Superior temporal gyrus (tissue), 1 donor: Measurements from ENCODE around the gene CCNK.

Experiments used
- DNase-seq: peaks from one replicate; pipeline ENCODE4 v3.0.0-alpha.2; 2016; ENCODE audit errors: extremely low spot score

The CCNK gene

DNA sequence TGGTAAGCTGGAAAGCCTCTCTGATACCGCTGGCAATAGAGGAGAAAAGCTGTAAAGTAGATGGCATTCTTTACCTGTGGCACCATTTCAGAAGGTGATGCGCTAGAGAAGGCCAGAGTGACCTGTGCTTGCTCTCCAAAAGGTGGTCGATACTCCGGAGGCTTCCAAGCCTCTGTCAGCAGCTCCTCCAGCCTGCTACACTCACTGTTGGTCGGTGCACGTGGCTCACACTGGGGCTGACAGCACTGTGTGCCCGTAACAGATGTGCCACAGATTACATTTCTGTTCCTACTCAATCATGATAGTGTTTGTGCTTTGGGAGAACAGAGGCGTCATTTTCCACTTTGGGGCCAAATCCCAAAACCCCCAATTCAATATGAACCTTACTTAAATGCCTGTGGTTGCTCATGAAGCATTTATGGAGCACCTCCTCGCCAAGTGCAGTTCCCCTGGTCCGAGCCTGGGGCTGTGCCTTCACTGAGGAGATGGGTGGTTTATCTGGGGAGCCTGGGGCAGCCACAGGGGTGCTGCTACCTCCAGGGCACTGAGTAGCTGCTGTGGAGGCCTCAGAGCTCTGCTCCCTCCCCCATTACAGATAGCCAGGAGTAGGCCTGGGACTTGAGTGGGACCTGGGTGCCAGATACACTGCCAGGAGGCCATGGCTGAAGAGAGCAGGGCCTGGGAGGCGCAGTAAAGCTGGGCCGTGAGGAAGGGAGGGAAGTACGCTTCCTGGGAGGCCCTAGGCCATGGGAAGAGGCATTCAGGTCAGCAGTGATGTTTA, 26.8 kb downstream of the CCNK start:
- DNase-seq: no peak

DNA sequence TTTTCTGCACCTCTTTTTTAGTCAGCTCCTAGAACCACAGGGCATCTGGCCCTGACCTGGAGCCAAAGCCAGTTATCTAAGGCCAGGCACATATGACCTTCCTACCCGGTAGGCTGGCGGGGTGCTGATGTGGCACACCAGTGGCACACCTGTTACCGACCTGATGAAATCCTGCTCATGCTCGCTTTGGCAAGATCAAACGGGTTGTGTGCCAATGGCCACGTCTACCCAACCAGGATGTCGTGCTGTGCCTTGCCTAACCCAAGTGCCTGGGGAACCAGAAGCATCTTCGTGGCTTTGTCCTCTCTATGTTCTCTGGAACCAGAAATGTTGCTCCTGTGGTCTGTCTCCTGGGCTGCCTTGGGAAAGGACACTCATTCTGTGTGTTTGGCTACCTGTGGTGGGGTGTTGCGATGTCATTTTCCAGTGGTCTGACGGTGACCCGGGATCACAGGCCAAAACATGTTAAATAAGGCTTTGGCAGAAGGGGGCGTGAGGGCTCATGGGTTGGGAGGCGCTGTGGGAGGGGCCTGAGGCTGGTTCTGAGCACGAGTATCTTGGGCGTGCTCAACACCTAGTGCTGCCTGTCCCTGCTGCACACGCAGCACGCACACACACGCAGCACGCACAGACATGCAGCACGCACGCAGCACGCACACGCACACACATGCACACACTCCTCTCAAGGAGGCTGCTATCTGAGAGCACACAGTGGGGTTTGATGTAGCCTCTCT, 27.9 kb downstream of the CCNK start:
- DNase-seq: no peak

DNA sequence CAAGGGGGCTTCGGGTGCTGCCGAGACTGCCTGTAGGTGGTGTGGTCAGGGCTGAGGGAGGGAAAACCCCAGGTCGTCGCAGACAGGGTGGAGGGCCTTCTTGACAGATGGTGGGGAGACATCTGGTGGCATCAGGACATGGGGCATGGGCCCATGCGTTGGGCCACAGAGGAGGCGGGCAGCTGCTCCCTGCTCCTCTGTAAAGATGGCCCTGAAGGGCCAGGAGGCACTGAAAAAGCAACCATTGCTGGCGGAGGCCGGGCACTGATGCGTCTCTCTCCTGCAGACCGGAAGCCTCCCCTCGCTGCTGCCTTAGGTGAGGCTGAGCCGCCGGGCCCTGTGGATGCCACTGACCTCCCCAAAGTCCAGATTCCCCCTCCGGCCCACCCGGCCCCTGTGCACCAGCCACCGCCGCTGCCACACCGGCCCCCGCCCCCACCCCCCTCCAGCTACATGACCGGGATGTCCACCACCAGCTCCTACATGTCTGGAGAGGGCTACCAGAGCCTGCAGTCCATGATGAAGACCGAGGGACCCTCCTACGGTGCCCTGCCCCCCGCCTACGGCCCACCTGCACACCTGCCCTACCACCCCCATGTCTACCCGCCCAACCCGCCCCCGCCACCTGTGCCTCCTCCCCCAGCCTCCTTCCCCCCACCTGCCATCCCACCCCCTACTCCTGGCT, 28.8 kb downstream of the CCNK start:
- no peak for DNase-seq

DNA sequence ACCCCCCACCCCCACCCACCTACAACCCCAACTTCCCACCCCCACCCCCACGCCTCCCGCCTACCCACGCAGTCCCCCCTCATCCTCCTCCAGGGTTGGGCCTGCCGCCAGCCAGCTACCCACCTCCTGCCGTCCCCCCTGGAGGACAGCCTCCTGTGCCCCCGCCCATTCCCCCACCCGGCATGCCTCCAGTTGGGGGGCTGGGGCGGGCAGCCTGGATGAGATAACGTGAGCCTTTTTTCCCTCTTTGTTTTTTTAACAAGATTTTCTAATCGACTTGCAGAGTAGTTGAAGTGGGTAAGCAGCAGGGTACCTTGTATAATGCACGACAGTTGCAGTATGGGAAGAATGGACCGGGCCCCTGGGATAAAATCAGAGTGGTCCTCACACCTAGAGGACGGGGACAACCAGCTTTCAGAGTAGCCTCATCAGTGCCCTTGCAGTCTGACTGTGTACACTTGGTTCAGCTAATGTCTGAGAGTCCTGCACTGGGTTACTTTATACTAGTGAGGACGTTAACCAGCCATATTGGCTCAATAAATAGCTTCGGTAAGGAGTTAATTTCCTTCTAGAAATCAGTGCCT, 29.4 kb downstream of the CCNK start:
- no peak for DNase-seq

DNA sequence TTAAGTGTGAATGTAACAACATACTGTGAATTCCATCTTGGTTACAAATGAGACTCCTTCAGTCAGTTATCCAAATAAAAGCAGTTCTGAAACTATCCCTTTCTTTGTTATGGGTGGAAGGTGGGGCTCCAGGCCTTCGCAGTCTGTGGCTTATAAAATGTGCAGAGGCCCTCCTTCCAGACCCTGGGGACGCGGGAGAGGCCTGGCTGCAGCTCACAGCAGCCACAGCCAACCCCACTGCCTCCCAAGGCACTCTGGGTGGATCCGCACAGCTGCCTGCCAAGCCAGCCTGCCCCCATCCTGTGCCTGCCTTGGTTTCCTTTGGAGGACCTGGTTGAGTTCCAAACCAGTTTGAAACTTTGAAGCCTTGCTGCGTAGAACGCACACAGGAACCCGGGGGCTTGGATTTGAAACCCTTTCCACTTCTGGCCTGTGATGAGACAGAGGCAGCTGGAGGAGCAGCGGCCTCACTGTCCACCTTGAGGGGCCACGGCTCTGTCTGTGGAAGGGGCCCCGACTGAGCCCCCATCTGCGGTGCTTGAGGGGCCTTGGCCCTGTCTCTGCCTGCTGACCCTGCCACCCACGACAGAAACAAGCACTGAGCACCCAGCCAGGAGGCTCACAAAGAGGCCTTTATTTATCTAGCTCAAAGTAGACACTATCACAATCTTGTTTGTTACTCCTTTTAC, 30.4 kb downstream of the CCNK start:
- peak; percentile 52 for DNase-seq

DNA sequence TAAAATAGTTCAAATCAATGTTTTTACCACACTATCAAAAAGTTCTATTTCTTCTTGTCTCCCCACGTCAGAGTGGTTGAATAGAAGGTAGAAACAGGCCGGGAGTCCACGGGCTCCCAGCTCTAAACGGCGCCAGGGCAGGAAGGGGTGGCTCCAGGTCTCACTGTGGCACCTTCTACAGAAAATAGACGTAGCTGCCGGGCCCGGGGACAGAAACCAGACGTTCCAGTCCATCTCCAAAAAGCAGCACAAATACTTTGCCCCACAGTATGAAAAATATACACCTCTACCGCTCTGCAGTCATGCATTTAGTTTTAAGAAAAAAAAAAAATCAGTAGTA, 30.9 kb downstream of the CCNK start:
- no peak for DNase-seq

DNA sequence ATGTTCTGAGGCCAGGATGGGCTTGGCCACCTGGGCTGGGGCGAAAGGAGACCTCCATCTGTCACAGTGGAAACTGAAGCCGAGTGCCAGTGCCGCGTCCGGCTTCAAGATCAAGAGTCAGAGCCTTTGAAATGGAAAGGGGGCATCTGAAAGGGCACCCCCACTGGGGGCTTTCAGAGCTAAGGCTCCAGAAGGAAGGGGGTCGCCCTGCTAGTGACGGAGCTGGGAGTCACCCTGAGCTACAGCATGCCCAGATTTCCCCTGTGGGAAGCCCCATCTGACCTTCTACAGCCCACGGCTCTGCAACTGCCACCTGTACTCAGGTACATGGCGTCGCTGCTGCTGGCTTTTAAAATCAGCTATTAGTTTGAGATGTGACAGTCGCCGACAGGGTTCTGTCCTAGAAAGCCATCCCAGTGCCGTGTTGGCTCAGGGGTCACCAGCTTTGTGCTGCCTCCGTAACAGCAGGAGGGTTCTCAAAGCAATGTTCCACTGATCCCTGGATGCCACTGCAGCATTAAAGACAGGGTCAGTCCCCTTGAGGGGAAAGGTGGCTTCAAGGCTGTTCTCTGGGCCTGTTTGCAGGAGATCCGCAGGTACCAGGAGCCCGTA, 31.5 kb downstream of the CCNK start:
- no peak for DNase-seq

DNA sequence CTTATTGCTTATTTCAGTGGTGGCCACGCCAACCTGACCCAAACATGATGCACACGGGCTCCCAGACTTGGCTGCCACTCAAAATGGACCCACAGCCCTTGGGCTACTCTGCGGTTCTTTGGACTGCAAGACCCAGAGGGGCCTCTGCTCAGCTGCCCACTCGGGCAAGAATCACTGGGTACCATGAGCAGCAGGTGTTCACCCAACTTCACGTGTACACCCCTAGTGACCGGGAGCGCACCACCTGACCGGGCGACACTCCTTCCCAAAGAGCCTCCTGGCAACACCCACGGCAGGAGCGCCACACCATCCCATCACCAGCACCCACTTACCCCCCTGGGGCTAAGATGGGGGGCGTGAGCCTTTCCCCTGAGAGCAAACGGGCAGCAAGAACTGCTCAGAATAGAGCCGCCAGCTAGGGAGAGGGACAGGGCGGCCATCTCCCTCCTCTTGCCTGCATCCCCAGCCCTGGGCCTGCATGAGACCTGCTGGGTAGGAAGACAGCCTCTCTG, 32.0 kb downstream of the CCNK start:
- DNase-seq: no peak

DNA sequence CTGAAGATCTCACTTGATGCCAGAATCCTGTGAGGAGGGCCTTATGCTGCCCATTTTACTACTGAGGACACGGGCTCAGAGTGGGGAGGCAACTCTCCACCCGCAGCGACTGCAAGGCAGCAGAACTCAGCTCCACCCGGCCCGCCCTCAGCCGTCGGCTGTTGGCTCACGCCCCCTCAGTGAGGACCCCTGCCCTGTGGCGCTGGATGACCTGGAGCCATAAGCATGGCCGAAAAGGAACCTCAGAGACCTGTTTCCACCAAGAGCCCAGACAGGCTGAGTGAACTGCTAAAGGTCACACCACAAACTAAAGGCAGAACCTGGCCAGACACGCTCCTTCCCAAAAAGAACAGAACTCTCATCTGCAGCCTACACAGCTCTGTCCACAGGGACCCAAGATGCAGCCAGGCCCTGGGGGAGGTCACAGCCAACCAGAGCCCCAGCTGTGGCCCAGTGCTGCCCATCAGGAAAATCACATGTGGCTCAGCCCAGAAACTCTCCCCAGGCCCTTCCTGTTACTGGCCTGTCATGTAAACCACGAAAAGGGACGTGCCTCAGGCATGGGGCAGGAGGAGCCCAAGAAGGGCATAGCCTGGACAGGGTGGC, 32.8 kb downstream of the CCNK start:
- no peak for DNase-seq

DNA sequence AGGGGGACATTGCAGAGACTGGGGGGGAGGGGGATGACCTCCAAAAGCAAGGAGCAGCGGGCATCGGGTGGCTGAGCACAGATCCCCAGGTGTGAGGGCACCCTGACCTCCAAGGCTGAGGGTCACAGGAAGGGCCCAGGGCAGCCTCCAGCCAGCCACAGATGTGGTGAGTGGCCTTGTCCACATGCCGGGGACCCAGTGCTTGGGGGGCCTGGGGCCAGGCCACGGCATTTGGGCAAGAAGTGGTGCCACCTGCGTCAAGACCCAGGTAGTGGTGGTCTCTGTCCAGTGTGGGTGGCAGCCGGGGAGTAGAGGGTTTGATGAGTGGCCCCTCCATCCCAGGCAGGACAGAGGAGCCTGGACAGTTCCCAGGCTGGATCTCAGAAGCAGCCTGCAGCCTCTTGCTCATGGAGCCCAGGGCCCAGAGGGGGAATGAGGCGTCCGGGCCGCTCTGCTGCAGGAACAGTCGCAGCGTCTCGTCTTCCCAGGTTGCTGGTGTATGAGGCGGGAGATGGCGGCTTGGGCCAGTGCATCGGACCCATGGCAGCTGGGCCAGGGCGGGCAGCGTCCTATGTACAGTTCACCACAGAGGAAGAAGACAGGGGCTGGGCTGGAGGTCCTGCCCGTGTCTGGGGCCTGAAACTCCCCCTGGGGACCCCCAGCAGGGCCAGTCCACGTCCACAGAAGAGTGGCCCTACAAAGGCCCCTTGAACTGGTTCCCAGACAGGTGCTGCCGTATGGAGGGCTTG, 33.5 kb downstream of the CCNK start:
- DNase-seq: no peak

DNA sequence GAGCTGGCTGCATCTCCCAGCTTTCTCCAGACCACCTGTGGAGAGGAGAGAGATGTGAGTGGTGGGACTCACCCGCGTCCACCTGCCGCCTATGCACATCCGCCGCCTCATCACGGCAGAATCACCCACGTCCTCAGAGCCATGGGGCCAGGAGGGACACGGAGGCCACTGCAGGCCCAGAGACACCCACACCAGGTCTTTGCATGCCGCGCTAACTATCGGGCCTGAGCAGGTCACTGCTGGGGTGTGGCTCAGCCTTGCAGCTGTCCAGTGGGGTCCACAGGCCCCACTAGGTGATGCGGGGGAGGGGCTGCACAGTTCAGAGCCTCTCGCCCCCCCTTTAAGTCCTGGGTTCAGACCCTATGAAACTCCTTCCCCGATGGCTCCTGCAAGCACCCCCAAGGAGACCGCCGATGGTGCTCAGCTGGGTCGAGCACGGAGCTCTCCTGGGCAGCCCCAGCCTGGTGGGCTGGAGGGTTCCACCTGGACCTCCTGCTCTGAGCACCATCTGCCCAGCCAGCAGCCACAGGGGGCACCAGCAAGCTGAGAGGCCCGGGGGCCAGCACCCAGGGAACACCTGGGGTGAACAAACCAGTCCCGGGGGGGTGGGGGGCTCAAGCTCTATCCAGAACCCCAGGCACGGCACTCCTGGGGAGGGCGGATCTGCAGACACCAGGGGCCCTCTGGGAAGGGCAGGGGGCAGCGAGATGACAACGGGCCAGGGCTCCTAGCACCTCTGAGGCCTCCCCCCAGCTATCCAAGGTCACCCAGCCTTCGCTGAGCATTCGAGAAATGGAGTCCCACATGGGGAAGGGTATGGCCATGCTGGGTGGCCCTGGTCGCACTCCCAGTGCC, 34.3 kb downstream of the CCNK start:
- DNase-seq: no peak

DNA sequence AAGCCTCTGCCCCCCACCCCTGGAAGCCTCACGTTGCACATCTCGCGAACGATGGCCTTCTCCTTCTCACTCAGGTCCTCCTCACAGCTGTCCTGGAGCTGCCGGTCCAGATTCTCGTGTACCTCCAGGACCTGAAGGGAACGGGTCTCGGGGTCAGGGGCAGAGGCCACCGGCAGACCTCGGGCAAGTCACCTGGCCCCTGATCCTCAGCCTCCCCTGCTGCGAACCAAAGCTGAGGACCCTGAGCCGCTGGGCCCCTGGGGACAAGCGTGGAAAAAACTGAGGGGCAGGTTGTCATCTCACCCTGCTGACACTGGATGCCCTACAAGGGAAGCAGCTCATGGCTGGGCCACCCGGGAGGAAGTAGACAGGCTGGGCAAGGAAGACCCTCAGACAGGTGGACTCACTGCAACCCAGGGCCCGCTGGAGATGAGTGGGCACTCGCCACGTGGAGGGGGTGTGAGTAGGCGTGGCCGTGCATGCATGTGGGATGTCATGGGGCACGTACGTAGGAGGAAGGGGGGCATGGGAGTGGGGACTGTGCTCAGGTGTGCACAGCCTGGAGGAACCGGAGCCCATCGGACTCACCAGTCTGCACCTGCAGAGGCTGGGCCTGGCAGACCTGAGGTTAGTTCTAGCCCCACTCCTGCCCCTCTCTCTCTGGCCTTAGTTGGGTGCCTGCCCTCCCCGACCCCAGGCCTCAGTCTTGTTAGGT, 35.1 kb downstream of the CCNK start:
- no peak for DNase-seq

DNA sequence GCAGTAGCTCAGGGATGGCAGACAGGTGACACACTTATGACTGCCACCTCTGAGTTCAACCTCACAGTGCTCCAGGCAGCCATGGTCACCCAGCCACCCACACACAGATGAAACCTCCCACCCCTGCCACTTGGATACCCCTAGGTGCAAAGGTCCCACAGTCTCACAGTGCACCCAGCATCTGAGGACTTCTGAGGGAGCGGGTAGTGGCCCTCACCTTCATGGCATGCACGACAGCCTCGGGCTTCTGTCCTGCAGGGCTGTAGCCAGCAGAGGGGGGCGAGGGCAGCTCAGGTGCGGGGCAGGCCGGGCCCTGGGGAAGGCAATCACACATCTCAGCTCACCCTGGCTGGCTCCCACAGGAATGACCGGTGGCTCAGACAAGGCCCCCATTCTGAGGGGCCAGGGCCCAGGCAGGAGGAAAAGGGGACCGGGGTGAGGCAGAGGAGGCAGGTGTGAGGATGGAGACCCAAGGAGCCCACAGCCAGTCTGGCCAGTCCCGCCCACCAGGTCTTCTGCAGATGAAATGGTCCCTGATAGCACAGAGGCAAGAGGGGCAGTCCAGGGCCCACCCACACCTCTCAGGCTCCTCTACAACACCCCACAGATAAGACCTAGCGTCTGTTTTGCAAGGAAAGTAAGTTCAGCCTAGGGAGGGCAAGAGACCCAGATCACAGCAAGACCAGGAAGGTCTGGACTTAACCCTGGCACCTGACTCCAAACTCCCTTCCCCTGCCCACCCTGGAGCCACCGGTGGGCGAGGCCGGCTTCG, 35.8 kb downstream of the CCNK start:
- no peak for DNase-seq

DNA sequence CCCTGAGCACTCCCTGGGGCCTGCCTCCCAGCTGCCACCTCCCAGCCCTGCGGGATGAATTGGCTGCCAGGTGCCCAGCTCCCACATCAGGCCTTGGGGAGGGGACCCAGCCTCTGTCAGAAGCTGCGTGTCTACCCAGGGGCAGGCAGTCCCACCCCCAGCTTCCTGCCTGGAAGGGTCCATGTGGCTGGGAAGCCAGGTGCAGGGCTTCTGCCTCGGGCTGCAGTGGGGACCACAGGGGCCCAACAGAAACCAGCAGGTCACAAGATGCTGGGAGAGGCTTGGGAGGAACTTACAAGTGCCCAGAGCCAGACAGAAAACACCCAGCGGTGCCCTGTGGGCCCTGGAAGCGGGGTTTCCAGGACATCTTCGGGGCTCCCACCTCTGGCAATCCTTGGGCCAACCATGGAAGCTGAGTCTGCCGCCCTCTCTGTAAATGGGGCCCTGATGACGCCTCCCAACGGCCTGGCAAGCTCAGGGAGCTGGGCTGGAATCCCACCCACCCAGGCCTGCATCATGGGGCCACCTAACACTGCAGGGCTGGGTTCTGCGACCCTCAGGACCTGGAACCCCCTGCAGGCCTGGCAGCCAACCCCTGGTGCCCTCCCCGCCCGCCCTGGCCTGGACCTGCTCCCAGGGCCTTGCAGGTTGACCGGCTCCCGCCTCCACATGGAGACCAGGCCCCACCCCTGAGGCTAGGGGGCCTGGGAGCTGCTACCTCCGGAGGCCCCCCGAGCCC, 36.6 kb downstream of the CCNK start:
- DNase-seq: no peak

DNA sequence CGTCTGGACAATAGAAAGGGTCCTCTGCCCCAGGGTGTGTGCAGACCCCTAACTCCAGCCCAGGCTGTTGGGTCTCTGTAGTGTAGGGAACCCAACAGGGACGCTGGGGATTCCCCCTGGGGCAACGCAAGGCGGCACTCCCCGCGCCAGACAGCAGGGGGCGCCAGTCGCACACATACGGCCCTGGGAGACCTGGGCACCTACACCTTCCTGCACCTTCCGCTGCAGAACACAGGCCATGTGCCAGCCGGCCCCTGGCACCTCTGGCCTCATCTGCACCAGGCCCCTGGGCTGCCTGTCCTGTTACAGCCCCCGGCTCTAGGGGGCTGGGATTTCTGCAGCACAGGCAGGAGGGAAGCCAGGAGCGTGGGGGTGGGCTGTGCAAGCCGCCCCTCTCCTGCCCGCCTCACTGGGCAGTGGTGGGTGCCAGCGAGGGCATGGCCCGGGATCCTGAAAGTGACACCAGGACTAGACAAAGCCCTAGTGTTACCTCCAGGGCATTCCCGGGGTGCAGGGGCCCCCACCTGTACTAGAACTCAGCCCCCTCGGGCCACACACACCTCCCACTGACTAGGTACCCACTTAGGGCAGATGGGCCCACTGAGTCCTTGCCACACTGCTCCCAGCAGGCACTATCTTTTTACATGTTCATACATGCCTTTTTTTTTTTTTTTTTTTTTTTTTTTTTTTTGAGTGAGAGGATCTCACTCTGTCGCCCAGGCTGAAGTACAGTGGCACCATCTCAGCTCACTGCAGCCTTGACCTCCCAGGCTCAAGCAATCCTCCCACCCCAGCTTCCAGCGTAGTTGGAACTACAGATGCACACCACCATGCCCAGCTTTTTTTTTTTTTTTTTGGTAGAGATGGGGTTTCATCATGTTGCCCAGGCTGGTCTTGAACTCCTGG, 37.5 kb downstream of the CCNK start:
- peak; percentile 71 for DNase-seq

DNA sequence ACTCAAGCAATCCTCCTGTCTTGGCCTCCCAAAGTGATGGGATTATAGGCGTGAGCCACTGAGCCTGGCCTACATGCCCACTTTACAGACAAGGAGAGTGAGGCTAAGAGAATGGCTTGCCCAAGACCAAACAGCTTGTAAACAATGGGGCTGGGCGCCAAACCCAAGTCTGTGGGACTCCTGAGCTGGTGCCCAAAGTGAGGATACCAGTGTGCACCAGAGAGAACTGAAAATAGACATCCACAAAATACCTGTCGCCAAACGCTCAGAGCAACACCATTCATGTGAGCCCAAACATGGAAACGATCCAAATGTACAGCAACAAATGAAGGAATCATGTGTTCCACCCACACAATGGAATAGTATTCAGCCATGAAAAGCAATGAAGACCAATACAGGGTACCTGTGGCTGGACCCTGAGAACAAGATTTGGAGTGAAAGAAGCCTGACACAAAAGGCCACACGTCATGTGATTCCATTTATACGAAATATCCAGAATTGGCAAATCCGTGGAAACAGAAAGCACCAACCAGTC, 38.2 kb downstream of the CCNK start:
- DNase-seq: no peak
